H54 (cell line): ENCODE results near the gene RGS16.
A peak's percentile ranks its signal among the peaks of the same experiment; 100 is the strongest.

Experiments used
- DNase-seq: peaks from one replicate; pipeline ENCODE4 v3.0.0; 2011; ENCODE audit warnings: low spot score, mixed read lengths; ENCODE audit not compliant: insufficient read length
- FAIRE-seq: peaks from 3 replicates; lab custom pipeline; 2011; peaks lifted over from hg19 to GRCh38; lab: Jason Lieb, UNC
- POLR2A ChIP-seq: IDR thresholded peaks from 2 replicates; pipeline ENCODE4 v1.6.1; 2011; ENCODE audit warnings: low read depth, mild to moderate bottlenecking, low read length

Gene RGS16

DNA sequence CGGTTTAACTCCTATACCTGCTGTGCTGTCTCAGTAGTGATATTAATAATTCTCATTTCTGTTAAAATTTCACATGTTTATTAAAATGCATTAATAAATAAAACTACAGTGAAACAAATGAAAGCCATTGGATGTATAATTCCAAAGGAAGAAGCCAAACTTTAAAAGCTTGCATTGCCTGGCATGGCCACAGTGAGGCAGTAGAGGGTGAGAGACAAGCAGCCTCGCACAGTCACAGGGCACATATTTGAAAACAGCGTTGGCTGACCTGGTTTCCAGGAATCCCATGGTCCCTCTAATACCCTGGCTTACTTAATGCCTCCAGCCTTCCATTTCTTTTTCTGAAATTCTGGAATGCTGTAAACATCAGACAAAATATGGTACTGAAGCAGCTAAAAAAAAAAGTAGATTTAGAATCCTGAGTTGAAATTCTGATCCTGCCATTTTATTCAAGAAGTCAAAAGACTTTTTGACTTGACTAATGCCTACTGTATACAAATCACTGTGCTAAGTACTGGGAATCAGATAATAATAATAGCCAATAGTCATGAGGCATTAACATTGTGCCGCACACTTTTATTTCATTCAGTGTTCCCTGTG, 8.4 kb downstream of the RGS16 start:
- DNase-seq (peak; percentile 53), FAIRE-seq (no peak)
- TF ChIP-seq POLR2A: no peak

DNA sequence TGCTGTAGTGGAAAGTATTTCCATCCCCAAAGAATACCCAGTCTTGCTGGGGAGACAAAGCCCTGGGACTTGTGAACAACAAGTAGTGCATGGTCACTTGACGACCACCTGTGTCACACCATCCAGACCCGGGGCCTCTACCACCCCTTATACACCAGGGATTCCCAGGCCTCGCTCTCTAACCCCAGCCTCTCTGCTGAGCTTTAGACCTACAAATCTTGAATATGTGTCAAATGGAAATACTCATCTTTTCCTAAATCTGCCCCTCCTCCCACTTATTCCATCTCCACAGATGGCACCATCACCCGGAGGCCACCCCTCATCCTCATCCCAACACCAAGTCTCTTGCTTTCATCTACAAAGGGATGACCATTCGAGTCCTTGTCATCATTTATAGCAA, 14.3 kb downstream of the RGS16 start:
- no peak for FAIRE-seq

DNA sequence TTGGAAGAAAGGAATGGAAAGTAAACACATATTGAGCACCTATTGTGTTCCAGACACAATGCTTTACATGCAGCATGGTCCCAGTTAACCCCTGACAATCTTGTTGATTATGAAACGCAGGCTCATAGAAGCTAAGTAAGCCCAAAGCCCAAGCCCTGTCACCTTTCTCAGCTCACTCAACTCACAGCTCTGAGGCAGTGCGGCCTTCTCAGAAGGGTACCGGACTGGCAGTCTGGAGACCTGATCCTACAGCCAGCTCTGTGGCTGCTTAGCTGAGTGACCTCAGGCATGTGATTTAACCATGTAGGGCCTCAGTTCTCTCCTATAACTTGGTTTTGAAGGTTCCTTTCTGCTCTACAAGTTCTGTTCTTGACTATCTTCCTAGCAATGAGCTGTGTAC, 14.7 kb downstream of the RGS16 start:
- FAIRE-seq (no peak), DNase-seq (no peak)
- TF ChIP-seq POLR2A: no peak

More for the DNA sequence above, 14.3 kb downstream of the RGS16 start:
- TF ChIP-seq POLR2A: no peak
- DNase-seq: no peak

DNA sequence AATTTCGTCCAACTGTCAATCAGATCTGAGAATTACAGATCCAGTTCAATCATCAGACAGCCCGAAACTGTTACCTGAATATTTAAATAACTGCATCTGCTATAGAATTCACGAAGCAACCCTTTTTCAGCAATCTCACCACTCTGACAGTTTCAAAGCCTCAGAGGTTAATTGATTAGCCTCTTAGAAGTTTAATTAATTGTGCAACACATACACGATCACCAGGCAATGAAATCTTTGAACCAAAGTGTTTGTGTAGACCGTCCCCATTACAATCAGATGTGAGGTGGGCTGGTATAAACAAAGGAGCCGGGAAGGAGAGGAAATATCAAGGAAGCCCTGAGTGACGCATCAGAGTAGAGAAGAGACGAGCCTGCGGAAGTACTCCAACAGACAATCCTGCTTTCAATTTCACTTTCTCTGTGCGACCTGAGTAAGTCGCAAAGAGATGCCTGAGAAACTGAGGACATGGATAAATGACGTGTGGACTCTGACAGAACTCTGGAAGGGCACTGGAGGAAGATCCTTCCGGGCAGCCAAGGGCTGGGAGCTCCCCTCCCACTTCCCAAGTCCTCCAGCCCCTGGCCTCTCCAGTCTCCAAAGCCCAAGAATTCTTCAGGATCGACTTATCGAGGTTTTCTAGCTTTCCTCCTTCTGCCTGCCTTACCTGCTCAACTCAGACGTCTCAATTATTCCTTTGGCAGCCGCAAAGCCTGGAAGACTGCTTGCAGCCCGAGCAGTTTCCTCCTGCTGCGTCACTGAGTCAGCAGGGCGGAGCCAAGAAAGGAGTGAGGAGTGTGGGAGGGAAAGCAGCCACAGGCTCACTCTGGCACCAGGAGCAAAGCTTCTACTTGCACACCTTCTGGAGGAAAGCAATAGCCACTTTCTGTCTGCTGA, 15.4 kb downstream of the RGS16 start, which contains the start of gene RNASEL:
RNASEL (minus strand) TSS at position 757 of the 897 bp plus-strand sequence. CDS start 2,450 bp downstream, outside the sequence.
- FAIRE-seq (peak; percentile 6), DNase-seq (peak; percentile 69)
- peak; percentile 66 for TF ChIP-seq POLR2A

- DNase-seq (no peak), FAIRE-seq (no peak)
- TF ChIP-seq POLR2A: no peak
Observed at GRCh38 chr1:182587666-182588499, 16.3 kb downstream of the RGS16 start.

DNA sequence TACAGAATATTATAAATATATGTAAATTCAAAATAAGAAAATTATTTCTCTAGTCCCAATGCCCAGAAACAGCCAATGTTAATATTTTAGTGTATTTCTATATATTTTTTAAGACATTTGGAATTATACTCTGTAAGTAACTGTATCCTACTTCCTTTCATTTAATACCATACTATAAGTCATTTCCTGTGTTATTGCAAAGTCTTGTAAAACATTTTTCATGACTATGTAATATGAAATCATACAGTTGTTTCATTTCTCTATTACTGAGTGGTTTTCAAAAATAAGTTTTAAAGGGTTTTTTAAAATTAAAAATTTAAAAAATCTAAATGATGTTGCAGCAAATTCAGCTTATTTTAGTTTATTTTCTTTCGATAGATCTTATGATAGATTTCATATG, 17.1 kb downstream of the RGS16 start:
- no peak for FAIRE-seq

DNA sequence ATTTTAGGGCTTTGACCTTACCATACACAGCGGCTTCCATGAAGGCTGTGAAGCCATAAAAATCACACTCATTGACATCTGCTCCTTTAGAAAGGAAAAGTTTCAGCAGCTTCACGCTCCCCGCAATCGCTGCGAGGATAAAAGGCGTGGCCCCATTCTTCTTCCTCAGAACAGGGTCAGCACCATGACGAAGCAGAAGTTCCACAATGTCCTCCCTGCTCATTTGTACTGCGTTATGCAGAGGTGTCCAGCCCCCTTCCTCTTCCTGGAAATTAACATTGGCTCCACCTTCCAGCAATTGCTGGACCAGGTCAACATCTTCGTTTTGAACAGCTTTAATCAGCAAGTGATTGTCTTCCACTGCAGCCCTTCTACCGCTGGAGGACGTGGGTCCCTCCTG, 17.8 kb downstream of the RGS16 start:
- DNase-seq (no peak), FAIRE-seq (no peak)

More for the DNA sequence above, 17.1 kb downstream of the RGS16 start:
- no peak for DNase-seq
- no peak for TF ChIP-seq POLR2A

GRCh38 chr1:182584746-182585145, 19.4 kb downstream of the RGS16 start:
- no peak for TF ChIP-seq POLR2A
- FAIRE-seq (no peak), DNase-seq (no peak)

More for the DNA sequence above, 17.8 kb downstream of the RGS16 start:
- no peak for TF ChIP-seq POLR2A

GRCh38 chr1:182580736-182581135, 23.5 kb downstream of the RGS16 start:
- FAIRE-seq (no peak), DNase-seq (no peak)
- TF ChIP-seq POLR2A: no peak

- DNase-seq (peak; percentile 31), FAIRE-seq (peak; percentile 86)
- TF ChIP-seq POLR2A: no peak
Observed at GRCh38 chr1:182575540-182576149, 28.5 kb downstream of the RGS16 start.

- no peak for FAIRE-seq
- no peak for TF ChIP-seq POLR2A
- no peak for DNase-seq
Observed at GRCh38 chr1:182574156-182574555, 30.0 kb downstream of the RGS16 start.

DNA sequence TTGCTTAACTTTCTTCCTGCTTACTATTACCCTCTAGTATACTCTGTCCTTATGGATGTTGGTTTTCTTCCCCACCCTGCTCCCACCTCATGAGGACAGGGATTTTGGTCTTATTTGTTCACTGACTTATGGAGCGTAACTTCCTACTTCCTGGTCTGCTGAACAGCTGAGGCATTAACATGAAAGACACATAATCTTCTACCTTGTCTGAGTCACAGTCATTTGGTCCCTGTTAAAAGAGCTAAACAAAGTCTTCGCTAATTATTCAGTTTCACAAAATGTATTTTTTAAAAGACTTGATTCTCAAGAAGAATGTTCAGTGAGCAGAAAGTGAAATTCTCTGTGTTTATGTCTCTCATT, 33.6 kb downstream of the RGS16 start:
- FAIRE-seq (no peak), DNase-seq (no peak)
- TF ChIP-seq POLR2A: no peak

GRCh38 chr1:182569939-182570610, 34.1 kb downstream of the RGS16 start:
- TF ChIP-seq POLR2A: no peak
- FAIRE-seq (no peak), DNase-seq (no peak)
